Measurements from ENCODE around the gene MGAT5B.

The MGAT5B gene

GRCh38 chr17:76868176-76868668 is at the start of gene MGAT5B:
TSS of gene MGAT5B (plus strand) at chr17:76868404. CDS start at chr17:76869030, 626 bp downstream.
- Mint-ChIP-seq H3K36me3 (no peaks in the 10 kb centered on the region), H3K9me3 (no peaks in the 10 kb centered on the region), H3K27ac (peak within 1 kb of the TSS; percentile 51), H3K4me1 (peaks cover 18 to 34% of the 10 kb centered on the region in 2 donors), H3K27me3 (peaks cover 23 to 37% of the 10 kb centered on the region in 2 donors), H3K4me3 (peak within 1 kb of the TSS; percentile 68)
- ATAC-seq (replicated peaks) (peak; percentile 90 to 93), DNase-seq (peak; percentile 63)

GRCh38 chr17:76820039-76820438 is 48.2 kb upstream of the MGAT5B start:
- peaks cover 11 to 18% of the 10 kb centered on the region in 2 donors for H3K27me3 Mint-ChIP-seq
- peak overlapping the region in 1 of 2 donors; percentile 15 for H3K4me3 Mint-ChIP-seq
- H3K9me3 Mint-ChIP-seq = no peaks in the 10 kb centered on the region
- H3K4me1 Mint-ChIP-seq = peaks cover 15 to 30% of the 10 kb centered on the region in 2 donors
- H3K36me3 Mint-ChIP-seq = no peaks in the 10 kb centered on the region
- DNase-seq (peak; percentile 69), ATAC-seq (replicated peaks) (peak; percentile 86 to 93)
- peak overlapping the region; percentile 14 for H3K27ac Mint-ChIP-seq

- Mint-ChIP-seq H3K27me3 (peaks cover 12 to 18% of the 10 kb centered on the region in 2 donors), H3K9me3 (no peaks in the 10 kb centered on the region), H3K4me1 (peaks cover 15 to 30% of the 10 kb centered on the region in 2 donors), H3K27ac (no peak overlapping the region), H3K36me3 (no peaks in the 10 kb centered on the region), H3K4me3 (no peak overlapping the region)
- ATAC-seq (replicated peaks) (no peak), DNase-seq (no peak)
Observed at GRCh38 chr17:76820561-76820960, 47.6 kb upstream of the MGAT5B start.

GRCh38 chr17:76822184-76822778 is 45.9 kb upstream of the MGAT5B start:
- Mint-ChIP-seq H3K27me3 (peaks cover 28 to 29% of the 10 kb centered on the region in 2 donors), H3K4me3 (no peak overlapping the region), H3K27ac (no peak overlapping the region)

GRCh38 chr17:76824093-76824492 is 44.1 kb upstream of the MGAT5B start:
- H3K4me1 Mint-ChIP-seq = peaks cover 18 to 30% of the 10 kb centered on the region in 2 donors
- DNase-seq (no peak), ATAC-seq (replicated peaks) (peak in 1 of 2 donors; percentile 29)
- H3K36me3 Mint-ChIP-seq = peaks cover 0 to 2% of the 10 kb centered on the region in 2 donors
- no peak overlapping the region for H3K27ac Mint-ChIP-seq
- H3K9me3 Mint-ChIP-seq = no peaks in the 10 kb centered on the region
- H3K4me3 Mint-ChIP-seq = no peak overlapping the region
- H3K27me3 Mint-ChIP-seq = peaks cover 33 to 41% of the 10 kb centered on the region in 2 donors

More at GRCh38 chr17:76822184-76822778, 45.9 kb upstream of the MGAT5B start:
- DNase-seq (no peak), ATAC-seq (replicated peaks) (no peak)
- Mint-ChIP-seq H3K9me3 (no peaks in the 10 kb centered on the region), H3K36me3 (peaks cover 0 to 2% of the 10 kb centered on the region in 2 donors), H3K4me1 (peaks cover 18 to 30% of the 10 kb centered on the region in 2 donors)

- no peak overlapping the region for H3K27ac Mint-ChIP-seq
- peaks cover 0 to 2% of the 10 kb centered on the region in 2 donors for H3K36me3 Mint-ChIP-seq
- peaks cover 28 to 42% of the 10 kb centered on the region in 2 donors for H3K27me3 Mint-ChIP-seq
- peaks cover 5 to 16% of the 10 kb centered on the region in 2 donors for H3K4me1 Mint-ChIP-seq
- H3K4me3 Mint-ChIP-seq = no peak overlapping the region
- H3K9me3 Mint-ChIP-seq = no peaks in the 10 kb centered on the region
- DNase-seq (no peak), ATAC-seq (replicated peaks) (no peak)
Observed at GRCh38 chr17:76826330-76827068, 41.7 kb upstream of the MGAT5B start.

- H3K4me1 Mint-ChIP-seq = peaks cover 5 to 16% of the 10 kb centered on the region in 2 donors
- no peak for ATAC-seq (replicated peaks)
- peaks cover 0 to 2% of the 10 kb centered on the region in 2 donors for H3K36me3 Mint-ChIP-seq
- H3K27ac Mint-ChIP-seq = no peak overlapping the region
- no peak for DNase-seq
- H3K9me3 Mint-ChIP-seq = no peaks in the 10 kb centered on the region
- H3K27me3 Mint-ChIP-seq = peaks cover 28 to 42% of the 10 kb centered on the region in 2 donors
- H3K4me3 Mint-ChIP-seq = no peak overlapping the region
Observed at GRCh38 chr17:76827736-76828135, 40.5 kb upstream of the MGAT5B start.

- Mint-ChIP-seq H3K9me3 (no peaks in the 10 kb centered on the region), H3K4me1 (peaks cover 5 to 8% of the 10 kb centered on the region in 2 donors), H3K27me3 (peaks cover 25 to 41% of the 10 kb centered on the region in 2 donors), H3K4me3 (no peak overlapping the region), H3K27ac (no peak overlapping the region), H3K36me3 (no peaks in the 10 kb centered on the region)
- DNase-seq = no peak
- no peak for ATAC-seq (replicated peaks)
Observed at GRCh38 chr17:76830987-76831715, 37.1 kb upstream of the MGAT5B start.

- Mint-ChIP-seq H3K27ac (no peak overlapping the region), H3K4me1 (no peaks in the 10 kb centered on the region), H3K36me3 (no peaks in the 10 kb centered on the region), H3K4me3 (no peak overlapping the region), H3K9me3 (no peaks in the 10 kb centered on the region), H3K27me3 (peaks cover 12 to 23% of the 10 kb centered on the region in 2 donors)
- DNase-seq = no peak
- no peak for ATAC-seq (replicated peaks)
Observed at GRCh38 chr17:76833034-76833644, 35.1 kb upstream of the MGAT5B start.

- no peaks in the 10 kb centered on the region for H3K36me3 Mint-ChIP-seq
- DNase-seq (no peak), ATAC-seq (replicated peaks) (no peak)
- H3K4me3 Mint-ChIP-seq = no peak overlapping the region
- peaks cover 0 to 2% of the 10 kb centered on the region in 2 donors for H3K4me1 Mint-ChIP-seq
- H3K27me3 Mint-ChIP-seq = peaks cover 9 to 17% of the 10 kb centered on the region in 2 donors
- H3K27ac Mint-ChIP-seq = no peak overlapping the region
- H3K9me3 Mint-ChIP-seq = no peaks in the 10 kb centered on the region
Observed at GRCh38 chr17:76833747-76834146, 34.5 kb upstream of the MGAT5B start.

GRCh38 chr17:76834870-76835269 is 33.3 kb upstream of the MGAT5B start:
- H3K27ac Mint-ChIP-seq = no peak overlapping the region
- no peaks in the 10 kb centered on the region for H3K9me3 Mint-ChIP-seq
- peaks cover 12 to 15% of the 10 kb centered on the region in 2 donors for H3K27me3 Mint-ChIP-seq
- H3K36me3 Mint-ChIP-seq = no peaks in the 10 kb centered on the region
- ATAC-seq (replicated peaks) = no peak
- DNase-seq = no peak
- H3K4me1 Mint-ChIP-seq = peaks cover 1 to 13% of the 10 kb centered on the region in 2 donors
- H3K4me3 Mint-ChIP-seq = no peak overlapping the region

- ATAC-seq (replicated peaks) = no peak
Observed at GRCh38 chr17:76840443-76840767, 27.8 kb upstream of the MGAT5B start.

GRCh38 chr17:76840884-76841775 is 27.1 kb upstream of the MGAT5B start:
- Mint-ChIP-seq H3K4me1 (peaks cover 21 to 49% of the 10 kb centered on the region in 2 donors), H3K36me3 (no peaks in the 10 kb centered on the region), H3K27ac (peak overlapping the region; percentile 31), H3K27me3 (peaks cover 53 to 56% of the 10 kb centered on the region in 2 donors), H3K9me3 (no peaks in the 10 kb centered on the region), H3K4me3 (no peak overlapping the region)
- DNase-seq = no peak
- ATAC-seq (replicated peaks) = no peak

More at GRCh38 chr17:76840443-76840767, 27.8 kb upstream of the MGAT5B start:
- no peak for DNase-seq
- Mint-ChIP-seq H3K4me1 (peaks cover 21 to 49% of the 10 kb centered on the region in 2 donors), H3K9me3 (no peaks in the 10 kb centered on the region), H3K27ac (no peak overlapping the region), H3K36me3 (no peaks in the 10 kb centered on the region), H3K27me3 (peaks cover 51% of the 10 kb centered on the region in 2 donors), H3K4me3 (no peak overlapping the region)

All from stimulated activated naive B cell treated with anti-CD40 and anti-IgM and Interleukin-4, amounts not matched to agents 10 μg/mL and 1 μg/mL and 100 μg/mL, for 72 hours (primary cell).